Measurements from ENCODE around the gene KIF23.

KIF23 gene

DNA sequence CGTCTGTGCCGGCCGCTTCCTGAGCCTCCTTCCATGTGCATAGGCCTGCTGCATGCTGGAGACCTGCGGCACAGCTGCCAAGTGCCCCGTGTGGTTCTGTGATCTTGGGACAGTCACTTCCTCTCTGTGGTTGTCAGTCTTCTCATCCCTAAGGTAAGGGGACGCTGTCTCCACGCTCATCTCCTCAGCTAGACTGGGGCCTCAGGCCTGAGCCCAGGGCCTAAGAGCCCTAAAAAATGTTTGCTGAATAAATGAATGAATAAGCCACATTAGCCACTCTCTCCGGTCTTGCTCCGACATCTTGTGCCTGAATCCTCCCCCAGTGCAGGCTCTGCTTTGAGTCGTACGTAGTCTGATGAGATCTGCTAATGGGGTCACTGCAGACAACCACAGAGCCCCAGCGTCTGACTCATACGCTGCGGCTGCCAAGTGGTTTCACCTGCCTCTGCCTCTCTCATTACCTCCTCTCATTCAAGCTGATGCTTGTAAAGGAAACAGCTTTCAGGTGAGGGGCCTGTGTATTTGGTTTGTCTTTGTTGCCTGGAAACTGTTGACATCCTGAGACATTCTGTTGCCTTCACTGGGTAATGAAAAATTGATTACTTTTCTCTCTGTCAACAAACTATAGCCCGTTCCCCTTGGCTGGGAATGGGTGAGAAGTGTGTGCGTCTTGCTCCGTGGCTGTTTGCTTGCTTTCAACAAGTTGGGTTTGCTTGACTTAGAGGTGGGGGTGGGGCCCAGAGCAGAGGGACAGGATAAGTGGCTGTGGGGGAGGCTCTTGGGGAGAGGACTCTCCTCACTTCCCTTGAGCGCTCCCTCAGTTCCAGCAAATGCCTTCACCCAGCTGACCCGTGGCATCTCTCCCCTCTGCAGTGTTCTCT lies 54.3 kb downstream of the KIF23 start:
- peak; percentile 19 for DNase-seq

DNA sequence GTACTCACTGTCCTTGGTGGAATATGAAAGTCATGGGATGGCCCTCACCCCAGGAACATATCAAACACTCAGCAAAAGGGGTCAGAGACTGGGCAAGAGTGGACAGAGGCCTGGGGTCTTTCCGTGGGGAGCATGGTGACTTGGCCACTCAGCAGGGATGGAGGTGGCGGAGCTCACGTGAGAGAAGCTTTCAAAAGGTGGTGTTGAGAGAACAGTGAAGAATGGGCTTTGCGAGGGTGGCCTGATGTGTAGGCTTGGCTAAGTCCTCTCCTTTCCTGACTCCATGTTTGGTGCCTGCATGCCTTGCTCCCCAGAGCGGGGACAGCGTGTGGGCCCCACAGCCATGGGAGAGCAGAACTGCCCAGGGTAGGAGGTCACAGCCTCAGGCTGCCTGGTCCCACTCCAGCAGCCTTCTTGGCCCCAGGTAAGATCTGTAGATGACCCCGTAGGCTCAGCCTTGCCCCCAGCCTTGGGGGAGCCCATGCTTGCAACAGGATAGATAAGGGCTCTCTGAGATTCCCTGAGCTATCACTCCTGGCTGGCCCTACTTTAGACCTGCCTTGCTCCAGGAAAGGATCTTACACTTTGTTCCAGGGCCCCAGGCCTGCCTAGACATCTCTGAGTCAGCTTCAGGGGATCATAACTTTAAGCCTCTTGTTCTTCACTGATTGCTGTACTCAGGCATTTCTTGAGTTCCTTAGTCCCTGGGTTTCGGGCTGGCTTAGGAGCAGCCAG lies 55.5 kb downstream of the KIF23 start:
- no peak for DNase-seq

DNA sequence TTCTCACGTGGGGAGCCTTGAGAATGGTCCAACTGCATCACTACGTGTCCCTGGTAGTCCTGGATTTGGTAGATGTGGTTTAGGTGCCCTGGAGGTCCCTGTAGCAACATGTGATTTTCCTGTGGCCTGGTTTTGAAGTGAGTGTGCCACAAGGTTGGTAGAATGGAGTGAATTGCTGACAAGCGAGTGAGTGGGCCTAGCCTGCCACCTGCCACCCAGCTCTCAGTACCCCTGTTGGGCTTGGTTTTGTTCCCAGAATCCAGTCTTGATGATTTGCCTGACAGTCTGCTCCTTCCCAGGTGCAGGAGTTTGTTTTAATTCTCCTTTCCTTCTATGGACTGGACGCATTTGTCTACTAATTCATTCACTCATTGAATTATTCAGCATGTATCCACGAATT lies 57.9 kb downstream of the KIF23 start:
- no peak for DNase-seq

DNA sequence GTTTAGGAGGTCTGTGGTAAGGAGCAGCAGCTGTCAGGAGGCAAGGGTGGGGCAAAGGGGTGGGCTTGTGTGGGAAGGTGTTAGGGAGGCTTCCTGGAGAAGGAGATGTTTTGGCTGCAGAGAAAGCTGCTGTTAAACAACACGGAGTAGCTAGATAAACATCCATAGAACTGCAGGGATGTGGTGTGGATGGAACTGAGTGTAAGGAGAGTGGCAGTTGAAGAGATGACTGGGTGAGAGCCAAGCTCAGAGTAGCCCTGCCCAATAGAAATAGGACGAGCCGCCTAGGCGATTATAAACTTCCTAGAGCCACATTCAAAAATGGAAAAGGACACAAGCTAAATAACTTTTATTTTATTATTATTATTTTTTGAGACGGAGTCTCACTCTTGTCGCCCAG lies 58.4 kb downstream of the KIF23 start:
- DNase-seq = no peak

DNA sequence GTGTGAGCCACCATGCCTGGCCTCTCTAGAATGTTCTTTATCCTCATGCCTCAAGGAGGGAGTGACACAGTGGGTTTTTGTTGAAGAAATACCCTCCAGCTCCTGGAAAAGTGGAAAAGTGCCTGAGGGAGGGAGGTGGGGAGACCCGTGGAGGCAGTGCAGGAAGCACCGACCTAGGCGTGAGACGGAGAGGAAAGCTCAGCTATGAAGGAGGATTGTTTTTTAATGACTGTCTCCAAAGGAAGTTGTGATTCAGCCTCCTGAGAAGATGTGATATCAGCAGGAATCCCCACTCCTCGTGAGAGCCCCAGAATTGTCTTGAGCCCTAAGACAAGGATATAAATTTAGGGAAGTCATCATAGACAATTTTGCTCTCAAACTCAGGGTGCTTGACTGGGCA lies 60.1 kb downstream of the KIF23 start:
- no peak for DNase-seq

DNA sequence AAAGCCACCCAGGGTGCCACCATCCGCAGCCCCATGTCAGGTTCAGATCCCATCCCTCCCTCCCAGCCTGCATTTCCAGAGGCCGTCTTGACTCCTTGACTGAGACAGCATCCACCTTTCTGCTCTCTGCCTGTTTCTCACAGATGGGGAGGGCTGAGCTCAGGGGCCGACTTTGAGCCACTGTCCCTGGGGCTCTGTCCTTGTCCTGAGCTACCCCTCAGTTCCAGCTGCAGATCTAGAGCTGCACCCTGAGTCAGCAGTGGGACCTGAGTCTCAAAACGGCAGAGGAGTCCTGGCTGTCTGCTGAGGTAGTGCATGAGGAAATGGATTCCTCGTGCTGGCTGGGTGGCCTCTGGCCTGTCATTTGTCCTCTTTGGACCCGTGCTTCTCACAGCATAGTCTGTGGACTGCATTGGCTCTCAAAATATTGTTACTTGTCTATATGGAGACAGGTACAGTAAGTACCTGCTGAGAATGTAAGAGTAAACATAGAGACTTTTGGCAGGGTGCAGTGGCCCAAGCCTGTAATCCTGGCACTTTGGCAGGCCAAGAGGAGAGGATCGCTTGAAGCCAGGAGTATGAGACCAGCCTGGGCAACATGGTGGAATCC lies 60.8 kb downstream of the KIF23 start:
- DNase-seq = no peak

DNA sequence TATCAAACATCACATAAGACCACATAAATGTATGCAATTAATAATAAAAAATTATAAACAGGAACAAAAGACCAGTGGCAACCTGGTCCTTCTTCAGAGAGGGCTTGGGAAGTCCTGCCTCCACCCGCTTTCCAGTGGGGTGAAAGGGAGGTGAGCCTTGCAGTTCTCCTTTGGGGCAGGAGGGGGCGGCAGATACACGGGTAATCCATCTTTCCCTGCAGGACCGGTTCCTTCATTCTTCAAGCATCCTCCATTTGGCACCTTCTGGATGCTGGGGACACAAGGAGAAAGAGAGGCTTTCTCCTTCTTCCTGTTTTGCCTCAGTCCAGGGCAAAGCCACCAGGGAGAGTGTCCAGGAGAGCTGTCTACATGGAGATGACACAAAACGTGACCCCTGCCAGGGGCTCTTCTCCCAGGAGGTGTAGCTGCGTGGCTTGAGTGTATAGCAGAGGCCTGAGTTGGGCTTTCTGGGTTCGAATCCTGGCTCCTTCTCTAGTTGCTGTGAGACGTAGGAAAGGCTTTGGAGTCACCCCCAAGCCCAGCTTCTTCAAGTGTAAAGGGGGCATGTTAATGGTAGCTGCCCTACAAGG lies 61.7 kb downstream of the KIF23 start:
- peak; percentile 74 for DNase-seq

DNA sequence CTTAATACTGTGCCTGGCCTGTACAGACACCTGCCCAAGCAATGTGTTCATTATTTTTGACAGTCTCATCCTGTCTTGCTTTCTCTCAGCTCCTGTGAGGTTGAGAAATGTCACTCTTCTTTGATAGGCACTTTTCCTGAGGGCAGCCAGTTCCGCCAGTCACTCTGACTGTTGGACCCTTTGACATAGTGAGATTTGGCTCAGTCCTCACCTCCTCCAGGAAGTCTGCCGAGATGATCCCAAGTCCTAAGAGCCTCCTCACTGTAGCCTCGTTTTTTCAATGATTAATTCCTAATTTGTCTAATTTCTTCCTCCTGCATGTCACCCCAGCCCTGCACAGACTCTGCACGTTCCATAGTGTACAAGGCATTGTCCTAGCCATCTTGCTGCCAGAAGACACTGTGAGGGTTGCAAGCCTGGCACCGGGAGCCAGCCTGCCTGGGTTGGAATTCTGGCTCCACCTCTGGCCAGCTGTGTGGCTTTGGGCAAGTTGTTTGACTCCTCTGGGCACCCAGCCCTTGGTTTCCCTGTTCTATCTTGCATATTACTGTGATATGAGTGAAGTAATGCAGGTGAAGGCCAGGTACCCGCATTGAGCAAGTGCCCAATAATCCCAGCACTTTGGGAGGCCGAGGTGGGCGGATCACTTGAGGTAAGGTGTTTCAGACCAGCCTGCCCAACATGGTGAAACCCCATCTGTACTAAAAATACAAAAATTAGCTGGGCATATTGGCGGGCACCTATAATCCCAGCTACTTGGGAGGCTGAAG lies 62.7 kb downstream of the KIF23 start:
- DNase-seq = no peak

DNA sequence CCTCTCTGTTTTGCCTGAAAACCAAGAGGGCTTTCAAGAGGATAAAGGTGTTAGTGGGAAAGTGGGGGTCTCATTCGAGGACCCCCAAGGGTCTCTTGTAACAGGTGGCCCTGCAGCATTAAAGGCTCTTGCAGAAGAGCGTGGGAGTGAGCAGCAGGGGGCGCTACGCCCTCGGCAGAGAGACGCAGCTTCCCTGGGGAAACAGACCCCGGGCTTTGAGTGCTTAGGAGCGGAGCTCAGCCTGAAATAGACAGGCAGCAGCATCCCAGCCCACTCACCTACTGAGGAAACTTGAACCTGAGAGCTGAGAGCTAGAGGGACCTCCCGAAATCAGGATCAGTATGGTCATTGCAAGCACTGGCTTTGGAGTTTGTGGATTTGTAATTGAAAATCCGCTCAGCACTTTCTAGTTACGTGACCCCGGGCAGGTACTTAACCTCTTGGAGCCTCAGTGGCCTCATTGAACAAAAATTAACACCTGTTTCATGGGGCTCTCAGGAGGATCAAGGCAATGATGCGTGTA lies 64.2 kb downstream of the KIF23 start:
- no peak for DNase-seq

DNA sequence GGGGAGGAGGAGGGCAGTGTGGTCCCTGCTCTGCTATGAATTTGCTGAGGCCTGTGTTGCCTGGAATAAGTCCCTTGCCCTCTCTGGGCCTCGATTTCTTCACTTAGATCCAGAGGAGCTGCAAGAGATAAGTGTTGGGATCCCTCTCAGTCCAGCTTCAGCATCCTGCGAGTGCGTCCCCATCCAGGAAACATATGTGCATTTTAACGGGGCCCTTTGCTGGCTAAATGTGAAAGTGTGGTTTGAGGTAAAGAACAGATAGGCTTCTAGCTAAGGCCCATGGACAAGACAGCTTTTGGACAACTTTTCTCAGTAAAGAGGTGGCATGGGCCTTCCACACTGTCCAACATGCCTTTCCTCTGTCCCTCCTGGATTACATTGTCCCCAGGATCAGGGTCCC lies 64.9 kb downstream of the KIF23 start:
- DNase-seq = no peak

DNA sequence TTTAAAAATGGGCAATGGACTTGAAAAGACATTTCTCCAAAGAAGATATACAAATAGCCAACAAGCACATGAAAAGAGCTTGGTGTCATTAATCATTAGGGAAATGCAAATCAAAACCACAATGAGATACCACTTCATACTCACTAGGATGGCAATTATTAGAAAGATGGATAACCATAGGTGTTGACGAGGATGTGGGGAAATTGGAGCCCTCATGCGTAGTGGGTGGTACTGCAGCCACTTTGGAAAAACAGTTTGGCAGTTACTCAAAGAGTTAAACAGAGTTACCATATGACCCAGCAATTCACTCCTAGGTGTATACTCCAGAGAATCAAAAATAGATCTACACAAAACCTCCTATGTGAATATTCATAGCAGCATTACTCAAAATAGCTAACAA lies 65.8 kb downstream of the KIF23 start:
- DNase-seq = no peak

DNA sequence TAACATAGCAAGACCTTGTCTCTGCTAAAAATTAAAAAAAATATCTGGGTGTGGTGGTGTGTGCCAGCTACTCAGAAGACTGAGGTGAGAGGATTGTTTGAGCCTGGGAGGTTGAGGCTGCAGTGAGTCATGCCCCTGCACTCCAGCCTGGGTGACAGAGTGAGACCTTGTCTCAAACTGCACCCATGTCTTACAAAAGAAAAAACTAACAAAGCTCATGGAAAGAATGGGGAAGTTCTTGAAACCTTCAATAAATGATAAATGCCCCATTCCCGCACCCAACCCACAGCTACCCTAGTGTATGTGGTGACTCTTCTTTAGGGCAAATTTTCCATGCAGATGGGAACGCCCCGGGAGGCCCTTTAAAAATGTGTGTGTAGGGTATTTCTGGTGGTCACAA lies 66.8 kb downstream of the KIF23 start:
- DNase-seq = no peak

DNA sequence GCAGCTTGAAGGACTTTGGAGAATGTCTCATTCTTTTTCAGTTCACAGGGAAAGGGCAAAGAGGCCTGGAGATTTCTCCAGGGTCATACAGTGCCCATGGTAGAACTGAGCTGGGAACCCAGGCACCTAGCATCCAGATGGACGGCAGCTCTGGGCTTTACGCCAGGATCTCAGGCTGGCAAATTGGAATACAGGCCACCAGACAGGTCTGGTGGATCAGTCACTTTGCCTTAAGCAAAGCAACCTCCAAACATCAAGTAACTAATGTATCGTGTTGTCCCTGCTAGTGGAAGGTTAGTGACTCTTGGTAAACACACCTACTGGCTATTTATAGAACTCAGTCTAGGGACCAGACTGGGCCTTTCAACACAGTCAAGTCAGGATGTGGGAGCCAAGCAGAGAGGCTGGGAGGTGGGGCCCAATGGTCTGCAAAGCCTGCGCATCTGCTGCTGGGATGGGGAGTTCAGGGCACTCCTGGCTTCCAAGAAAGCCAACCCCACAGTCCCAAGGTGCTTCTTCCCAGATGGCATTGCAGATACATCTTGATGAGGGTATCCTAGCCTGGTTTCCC lies 68.6 kb downstream of the KIF23 start:
- DNase-seq = no peak

DNA sequence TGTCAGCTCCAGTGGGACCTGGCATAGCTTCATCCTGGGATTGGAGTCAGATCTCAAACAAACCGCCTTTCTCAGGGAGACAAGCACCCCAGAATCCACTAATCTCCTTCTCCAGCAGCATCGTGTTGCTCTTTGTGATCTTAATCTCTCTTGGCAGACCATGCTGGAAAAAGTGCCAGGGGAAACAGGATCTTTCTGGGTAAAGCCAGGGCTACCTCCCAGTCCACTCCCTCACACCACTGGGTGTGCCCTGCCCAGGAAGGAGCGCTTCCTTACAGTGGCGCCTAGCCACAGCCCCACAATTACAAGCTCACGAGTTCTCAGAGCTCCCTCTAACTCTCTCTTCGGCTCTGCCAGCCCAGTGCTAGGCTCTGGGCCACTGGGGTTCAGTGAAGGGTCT lies 70.7 kb downstream of the KIF23 start:
- no peak for DNase-seq

DNA sequence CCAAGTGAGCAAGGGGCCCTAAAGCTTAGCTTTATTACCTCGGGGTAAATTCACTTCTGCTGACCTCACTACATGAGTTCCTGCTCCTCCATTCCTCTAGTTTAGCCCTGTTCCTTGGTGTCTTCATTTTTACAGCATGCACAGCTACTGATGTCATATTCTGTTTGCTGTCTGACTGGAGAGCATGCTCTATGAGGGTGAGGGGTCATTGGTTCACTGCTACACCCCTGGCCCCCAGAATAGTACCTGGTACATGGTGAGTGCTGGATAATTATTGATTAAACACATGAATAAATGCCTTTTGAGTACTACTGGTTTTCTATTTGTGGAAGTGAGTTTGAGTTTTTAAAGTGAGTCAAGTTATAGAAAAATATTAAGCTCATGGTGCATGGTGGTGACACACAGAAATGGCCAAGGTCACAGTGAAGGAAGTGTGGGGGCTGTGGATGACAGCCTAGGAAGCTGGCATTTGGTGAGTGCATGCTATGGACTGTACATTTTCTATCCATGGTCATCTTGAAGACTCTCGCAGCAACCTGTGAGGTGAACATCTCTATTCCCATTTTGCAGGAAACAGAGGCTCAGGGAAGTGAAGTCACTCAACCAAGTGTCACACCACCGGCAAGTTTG lies 72.4 kb downstream of the KIF23 start:
- no peak for DNase-seq

DNA sequence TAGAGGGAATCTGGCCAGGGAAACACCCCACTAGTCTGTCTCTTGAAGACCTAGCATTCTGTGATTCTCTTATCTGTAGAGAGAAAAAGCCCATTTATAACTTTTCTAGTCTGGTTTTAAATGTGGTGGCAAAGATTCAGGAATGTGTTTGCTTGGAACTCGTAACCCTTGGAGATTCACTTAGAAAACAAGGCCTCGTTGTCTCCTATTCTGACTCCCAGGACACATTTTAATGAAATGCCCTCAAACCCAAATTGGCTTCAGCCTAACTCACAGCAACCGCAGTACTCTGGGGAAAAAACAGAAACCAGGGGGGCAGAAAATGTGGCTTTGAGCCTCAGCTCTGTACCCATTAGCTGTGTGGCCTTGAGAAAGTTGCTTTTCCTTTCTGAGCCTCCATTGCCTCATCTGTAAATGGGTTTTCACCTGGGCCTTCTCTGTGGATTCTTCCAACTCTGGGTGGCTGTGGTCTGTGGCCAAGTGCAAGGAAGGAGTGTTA lies 75.0 kb downstream of the KIF23 start:
- DNase-seq = no peak

DNA sequence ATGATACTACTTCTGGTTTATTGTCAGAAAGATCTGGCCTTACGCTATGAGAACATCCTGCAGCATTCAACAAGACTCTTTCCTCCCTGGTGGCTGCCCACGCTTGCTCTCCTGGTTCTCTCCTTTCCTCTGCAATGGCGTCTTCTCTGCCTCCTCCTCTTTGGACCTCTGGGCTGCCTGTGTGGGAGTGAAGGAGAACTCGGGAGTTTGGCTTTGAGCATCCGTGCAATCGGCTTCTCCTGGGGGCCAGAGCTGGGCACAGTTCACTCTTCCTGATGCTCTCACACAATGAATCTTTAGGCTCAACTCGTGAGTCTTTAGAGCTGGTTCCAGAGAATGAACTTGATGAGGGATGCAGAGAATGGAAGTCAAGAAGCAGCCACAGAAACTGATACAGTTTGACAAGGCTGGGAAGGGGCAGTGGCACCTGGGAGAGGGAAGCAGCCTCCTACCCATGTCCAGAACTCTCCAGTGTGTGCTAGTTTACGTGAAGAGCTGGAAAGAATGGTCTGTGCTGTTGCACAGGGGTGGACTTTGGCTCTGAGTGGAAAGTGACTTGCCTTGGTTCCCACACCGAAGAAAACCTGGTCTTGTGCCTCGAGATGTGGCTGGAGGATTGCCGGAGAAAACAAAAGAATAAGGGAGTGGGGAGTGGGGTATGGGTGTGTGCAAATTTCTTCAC lies 76.3 kb downstream of the KIF23 start:
- no peak for DNase-seq

DNA sequence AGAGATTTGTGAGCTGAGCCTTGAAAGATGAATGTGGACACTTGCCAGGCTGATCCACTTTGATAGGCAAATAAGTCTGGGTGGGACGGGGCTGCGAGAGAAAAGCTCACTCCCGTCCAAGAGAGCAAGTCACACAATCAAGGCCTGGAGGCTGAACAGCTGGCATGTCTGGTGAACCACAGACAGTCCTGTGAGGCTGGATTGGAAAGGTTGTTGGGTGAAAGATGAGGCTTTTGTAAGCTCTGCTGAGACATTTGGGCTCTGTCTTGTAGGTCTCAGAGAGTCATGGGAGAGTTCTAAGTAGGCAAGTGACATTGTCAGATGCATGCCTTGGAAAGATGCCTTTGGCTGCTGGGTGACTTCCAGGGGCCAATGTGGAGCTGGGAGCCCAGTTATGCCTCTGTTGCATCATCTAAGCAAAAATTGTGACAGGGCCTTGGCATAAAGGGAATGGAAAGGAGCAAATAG lies 76.9 kb downstream of the KIF23 start:
- DNase-seq = no peak

DNA sequence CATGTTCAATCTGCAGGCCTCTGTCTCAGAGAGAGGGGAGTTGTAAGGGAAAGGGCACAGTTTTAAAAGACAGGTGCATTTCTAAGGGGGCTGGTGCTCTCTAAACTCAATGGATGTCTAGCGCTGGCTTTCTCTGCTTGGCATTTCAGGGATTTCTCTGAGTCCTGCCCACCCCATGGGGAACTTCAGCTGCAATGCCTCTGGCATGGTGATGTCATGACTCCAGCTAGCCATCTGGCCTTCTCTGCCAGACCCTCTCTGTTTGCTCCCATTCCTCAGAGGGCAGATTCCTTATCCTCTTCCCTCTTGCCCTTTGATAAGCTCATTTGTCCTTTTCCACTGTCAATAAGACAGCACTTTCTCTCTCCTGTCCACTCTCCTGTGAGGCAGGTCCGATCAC lies 79.3 kb downstream of the KIF23 start:
- DNase-seq = no peak

DNA sequence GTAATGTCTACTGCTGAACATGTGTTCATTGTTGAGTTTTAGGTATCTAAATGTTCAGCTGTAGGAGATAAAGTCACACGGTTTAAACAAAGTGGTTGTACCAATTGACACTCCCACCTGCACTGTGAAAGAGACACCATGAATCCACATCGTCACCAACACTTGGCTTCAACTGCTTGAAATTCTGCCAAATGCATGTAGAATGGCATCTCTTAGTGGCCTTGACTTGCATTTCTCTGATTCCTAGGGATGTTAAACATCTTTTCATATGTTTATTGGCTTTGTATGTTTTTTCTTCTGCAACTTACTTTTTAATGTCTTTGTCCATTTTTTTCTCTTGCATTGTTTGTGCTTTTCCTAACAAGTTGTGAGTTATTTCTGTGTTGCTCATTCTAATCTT lies 81.9 kb downstream of the KIF23 start:
- no peak for DNase-seq

DNA sequence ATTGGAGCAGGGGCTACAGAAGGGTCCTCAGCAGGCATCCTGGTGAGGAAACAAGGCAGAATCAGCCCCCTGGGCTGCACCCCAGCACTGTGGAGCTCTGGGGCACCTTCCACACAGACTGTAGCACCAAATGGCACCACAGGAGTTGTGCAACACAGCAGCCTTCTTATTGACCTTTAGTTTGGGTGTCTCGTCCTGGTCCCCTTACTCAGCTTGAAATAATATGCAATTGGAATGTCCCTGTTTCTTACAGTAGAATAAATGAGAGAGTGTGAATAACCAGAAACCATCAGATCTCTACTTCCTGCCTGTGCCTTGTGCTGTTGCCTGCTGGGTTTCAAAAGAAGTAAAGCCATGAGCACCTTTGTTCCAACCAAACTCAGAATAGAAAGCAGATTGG lies 82.9 kb downstream of the KIF23 start:
- DNase-seq = no peak

Measured in T1000 (cell line).